GM23338 (cell line): ENCODE data around the gene HGFAC. TPM values are rescaled to one million over a fixed set of nuclear protein-coding genes. Genes with fewer than 3 reads are reported as not detected.

Experiments
- ATAC-seq: fragments of 200-7000 bp; cut with Tn5 transposase; 3 replicates; pipeline ENCODE4 v1.9.1; 2020
- DNase-seq: peaks from one replicate; pipeline ENCODE4 v3.0.0-alpha.2; 2015; ENCODE audit warnings: low spot score
- H2AFZ ChIP-seq: fragments of 200-600 bp; sonication (generic); 2 replicates; pipeline ENCODE4 v1.8.0; 2016; ENCODE audit warnings: antibody characterized with exemption, mild to moderate bottlenecking, moderate library complexity
- H3F3A ChIP-seq: fragments of 200-600 bp; sonication (generic); replicated peaks from 2 replicates; pipeline ENCODE4 v1.8.0; 2017; ENCODE audit warnings: antibody characterized with exemption, mixed run types, low read depth
- H3K27ac ChIP-seq: fragments of 200-600 bp; sonication (generic); 2 replicates; pipeline ENCODE4 v1.6.1; 2016; ENCODE audit warnings: low read depth
- H3K27me3 ChIP-seq: fragments of 200-600 bp; sonication (generic); 2 replicates; pipeline ENCODE4 v1.8.0; 2016; ENCODE audit warnings: mild to moderate bottlenecking, mixed run types, moderate library complexity; ENCODE audit not compliant: insufficient read depth
- H3K36me3 ChIP-seq: fragments of 200-600 bp; sonication (generic); 2 replicates; pipeline ENCODE4 v1.8.0; 2016; ENCODE audit warnings: mild to moderate bottlenecking; ENCODE audit not compliant: insufficient read depth
- H3K4me1 ChIP-seq: fragments of 200-600 bp; sonication (generic); 2 replicates; pipeline ENCODE4 v1.8.0; 2016; ENCODE audit warnings: mild to moderate bottlenecking, moderate library complexity; ENCODE audit not compliant: insufficient read depth
- H3K4me2 ChIP-seq: fragments of 200-600 bp; sonication (generic); 2 replicates; pipeline ENCODE4 v1.7.1; 2017; ENCODE audit warnings: mixed run types
- H3K4me3 ChIP-seq: fragments of 200-600 bp; sonication (generic); 2 replicates; pipeline ENCODE4 v1.6.1; 2016; ENCODE audit warnings: mixed run types
- H3K79me2 ChIP-seq: fragments of 200-600 bp; sonication (generic); replicated peaks from 2 replicates; pipeline ENCODE4 v1.8.0; 2017; ENCODE audit warnings: mild to moderate bottlenecking; ENCODE audit not compliant: insufficient read depth
- H3K9me2 ChIP-seq: fragments of 200-600 bp; sonication (generic); 2 replicates; pipeline ENCODE4 v1.8.0; 2017; ENCODE audit not compliant: insufficient read depth
- H4K20me1 ChIP-seq: fragments of 200-600 bp; sonication (generic); replicated peaks from 2 replicates; pipeline ENCODE4 v1.8.0; 2017; ENCODE audit warnings: mild to moderate bottlenecking; ENCODE audit not compliant: insufficient read depth
- H3K27ac Mint-ChIP-seq: 2 replicates; pipeline ENCODE4 v1.8.0; 2020; ENCODE audit warnings: inconsistent platforms, mild to moderate bottlenecking, moderate library complexity, mixed read lengths
- H3K27me3 Mint-ChIP-seq: 3 replicates; pipeline ENCODE4 v1.8.0; 2022; ENCODE audit warnings: low read depth, mild to moderate bottlenecking, moderate library complexity, mixed read lengths, inconsistent platforms; ENCODE audit not compliant: insufficient read depth, poor library complexity
- H3K36me3 Mint-ChIP-seq: 3 replicates; pipeline ENCODE4 v1.8.0; 2021; ENCODE audit warnings: low read depth, mild to moderate bottlenecking, inconsistent platforms, moderate library complexity, mixed read lengths
- H3K4me1 Mint-ChIP-seq: 3 replicates; pipeline ENCODE4 v1.8.0; 2020; ENCODE audit warnings: mild to moderate bottlenecking, inconsistent platforms, mixed read lengths
- H3K4me3 Mint-ChIP-seq: 3 replicates; pipeline ENCODE4 v1.8.0; 2021; ENCODE audit warnings: moderate library complexity, mild to moderate bottlenecking, inconsistent platforms, mixed read lengths
- H3K9me3 Mint-ChIP-seq: 3 replicates; pipeline ENCODE4 v1.8.0; 2020; ENCODE audit warnings: moderate library complexity, mild to moderate bottlenecking, inconsistent platforms, mixed read lengths
- ETS1 ChIP-seq: IDR thresholded peaks from 2 replicates; pipeline ENCODE4 v1.6.1; 2016; ENCODE audit warnings: antibody characterized with exemption
- EZH2phosphoT487 ChIP-seq: fragments of 200-600 bp; sonication (generic); IDR thresholded peaks from one replicate; pipeline ENCODE4 v1.8.1; 2018; ENCODE audit warnings: antibody characterized with exemption; ENCODE audit not compliant: unreplicated experiment
- STAT1 ChIP-seq: IDR thresholded peaks from one replicate; pipeline ENCODE4 v1.6.1; 2016; ENCODE audit warnings: antibody characterized with exemption; ENCODE audit not compliant: unreplicated experiment
- polyA plus RNA-seq: library from polyadenylated mRNA; unstranded; fragments of >200 nt; fragmentation: Nextera tagmentation; extraction: Ambion mirVana; gene quantifications from 2 replicates; pipeline ENCODE4 v1.2.1, GENCODE V29; 2016
- total RNA-seq: library from RNA; depleted of rRNA; stranded (reverse); fragments of >200 nt; shearing (Covaris generic); gene quantifications from 2 replicates; pipeline ENCODE4 v1.2.3, GENCODE V29; 2014
- TF ChIP-seq, protein P1 (sequence below): fragments of 250-450 bp; sonication (Bioruptor Pico); IDR thresholded peaks from 2 replicates; pipeline ENCODE4 v1.5.0; 2020; ENCODE audit warnings: mild to moderate bottlenecking, moderate library complexity
- TF ChIP-seq, protein P2 (sequence below): IDR thresholded peaks from one replicate; pipeline ENCODE4 v1.6.1; 2018; ENCODE audit warnings: antibody characterized with exemption; ENCODE audit not compliant: unreplicated experiment

The HGFAC gene
- total and polyA plus RNA-seq, 2 experiments from 2014 or later = 0.94 TPM; not detected in 1

DNA sequence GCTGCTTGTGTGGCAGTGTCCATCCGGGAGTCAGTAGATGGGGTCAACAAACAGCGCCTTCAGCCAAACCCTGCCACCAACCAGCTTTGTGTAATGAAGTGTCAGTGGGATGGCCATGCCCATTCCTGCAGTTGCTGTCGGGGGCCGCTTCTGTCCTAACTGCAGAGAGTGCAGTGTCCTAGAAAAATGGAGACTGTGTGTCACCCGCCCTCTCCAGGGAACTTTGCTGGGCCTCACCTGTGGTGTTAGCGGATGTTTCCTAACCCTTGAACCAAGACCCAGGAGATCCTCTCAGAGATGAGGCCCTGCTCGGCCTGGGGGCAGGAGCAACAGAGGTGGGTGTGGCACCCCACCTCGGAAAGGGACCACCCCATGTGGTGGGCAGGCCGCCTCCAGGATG is 35.3 kb upstream of the HGFAC start:
- H3K27me3 ChIP-seq = no peaks in the 10 kb centered on the region
- Mint-ChIP-seq H3K4me3 (no peak overlapping the region), H3K36me3 (peaks cover 13% of the 10 kb centered on the region), H3K27me3 (peaks cover 5% of the 10 kb centered on the region), H3K4me1 (peaks cover 8% of the 10 kb centered on the region; the same call in 2 of the 3 replicates), H3K9me3 (peaks cover 10% of the 10 kb centered on the region), H3K27ac (no peak overlapping the region)
- TF ChIP-seq, protein P1, sequence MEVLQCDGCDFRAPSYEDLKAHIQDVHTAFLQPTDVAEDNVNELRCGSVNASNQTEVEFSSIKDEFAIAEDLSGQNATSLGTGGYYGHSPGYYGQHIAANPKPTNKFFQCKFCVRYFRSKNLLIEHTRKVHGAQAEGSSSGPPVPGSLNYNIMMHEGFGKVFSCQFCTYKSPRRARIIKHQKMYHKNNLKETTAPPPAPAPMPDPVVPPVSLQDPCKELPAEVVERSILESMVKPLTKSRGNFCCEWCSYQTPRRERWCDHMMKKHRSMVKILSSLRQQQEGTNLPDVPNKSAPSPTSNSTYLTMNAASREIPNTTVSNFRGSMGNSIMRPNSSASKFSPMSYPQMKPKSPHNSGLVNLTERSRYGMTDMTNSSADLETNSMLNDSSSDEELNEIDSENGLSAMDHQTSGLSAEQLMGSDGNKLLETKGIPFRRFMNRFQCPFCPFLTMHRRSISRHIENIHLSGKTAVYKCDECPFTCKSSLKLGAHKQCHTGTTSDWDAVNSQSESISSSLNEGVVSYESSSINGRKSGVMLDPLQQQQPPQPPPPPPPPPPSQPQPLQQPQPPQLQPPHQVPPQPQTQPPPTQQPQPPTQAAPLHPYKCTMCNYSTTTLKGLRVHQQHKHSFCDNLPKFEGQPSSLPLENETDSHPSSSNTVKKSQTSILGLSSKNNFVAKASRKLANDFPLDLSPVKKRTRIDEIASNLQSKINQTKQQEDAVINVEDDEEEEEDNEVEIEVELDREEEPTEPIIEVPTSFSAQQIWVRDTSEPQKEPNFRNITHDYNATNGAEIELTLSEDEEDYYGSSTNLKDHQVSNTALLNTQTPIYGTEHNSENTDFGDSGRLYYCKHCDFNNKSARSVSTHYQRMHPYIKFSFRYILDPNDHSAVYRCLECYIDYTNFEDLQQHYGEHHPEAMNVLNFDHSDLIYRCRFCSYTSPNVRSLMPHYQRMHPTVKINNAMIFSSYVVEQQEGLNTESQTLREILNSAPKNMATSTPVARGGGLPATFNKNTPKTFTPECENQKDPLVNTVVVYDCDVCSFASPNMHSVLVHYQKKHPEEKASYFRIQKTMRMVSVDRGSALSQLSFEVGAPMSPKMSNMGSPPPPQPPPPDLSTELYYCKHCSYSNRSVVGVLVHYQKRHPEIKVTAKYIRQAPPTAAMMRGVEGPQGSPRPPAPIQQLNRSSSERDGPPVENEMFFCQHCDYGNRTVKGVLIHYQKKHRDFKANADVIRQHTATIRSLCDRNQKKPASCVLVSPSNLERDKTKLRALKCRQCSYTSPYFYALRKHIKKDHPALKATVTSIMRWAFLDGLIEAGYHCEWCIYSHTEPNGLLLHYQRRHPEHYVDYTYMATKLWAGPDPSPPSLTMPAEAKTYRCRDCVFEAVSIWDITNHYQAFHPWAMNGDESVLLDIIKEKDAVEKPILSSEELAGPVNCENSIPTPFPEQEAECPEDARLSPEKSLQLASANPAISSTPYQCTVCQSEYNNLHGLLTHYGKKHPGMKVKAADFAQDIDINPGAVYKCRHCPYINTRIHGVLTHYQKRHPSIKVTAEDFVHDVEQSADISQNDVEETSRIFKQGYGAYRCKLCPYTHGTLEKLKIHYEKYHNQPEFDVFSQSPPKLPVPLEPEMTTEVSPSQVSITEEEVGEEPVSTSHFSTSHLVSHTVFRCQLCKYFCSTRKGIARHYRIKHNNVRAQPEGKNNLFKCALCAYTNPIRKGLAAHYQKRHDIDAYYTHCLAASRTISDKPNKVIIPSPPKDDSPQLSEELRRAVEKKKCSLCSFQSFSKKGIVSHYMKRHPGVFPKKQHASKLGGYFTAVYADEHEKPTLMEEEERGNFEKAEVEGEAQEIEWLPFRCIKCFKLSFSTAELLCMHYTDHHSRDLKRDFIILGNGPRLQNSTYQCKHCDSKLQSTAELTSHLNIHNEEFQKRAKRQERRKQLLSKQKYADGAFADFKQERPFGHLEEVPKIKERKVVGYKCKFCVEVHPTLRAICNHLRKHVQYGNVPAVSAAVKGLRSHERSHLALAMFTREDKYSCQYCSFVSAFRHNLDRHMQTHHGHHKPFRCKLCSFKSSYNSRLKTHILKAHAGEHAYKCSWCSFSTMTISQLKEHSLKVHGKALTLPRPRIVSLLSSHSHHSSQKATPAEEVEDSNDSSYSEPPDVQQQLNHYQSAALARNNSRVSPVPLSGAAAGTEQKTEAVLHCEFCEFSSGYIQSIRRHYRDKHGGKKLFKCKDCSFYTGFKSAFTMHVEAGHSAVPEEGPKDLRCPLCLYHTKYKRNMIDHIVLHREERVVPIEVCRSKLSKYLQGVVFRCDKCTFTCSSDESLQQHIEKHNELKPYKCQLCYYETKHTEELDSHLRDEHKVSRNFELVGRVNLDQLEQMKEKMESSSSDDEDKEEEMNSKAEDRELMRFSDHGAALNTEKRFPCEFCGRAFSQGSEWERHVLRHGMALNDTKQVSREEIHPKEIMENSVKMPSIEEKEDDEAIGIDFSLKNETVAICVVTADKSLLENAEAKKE = no peak
- TF ChIP-seq EZH2phosphoT487 (no peak), STAT1 (no peak), ETS1 (no peak)
- TF ChIP-seq, protein P2, sequence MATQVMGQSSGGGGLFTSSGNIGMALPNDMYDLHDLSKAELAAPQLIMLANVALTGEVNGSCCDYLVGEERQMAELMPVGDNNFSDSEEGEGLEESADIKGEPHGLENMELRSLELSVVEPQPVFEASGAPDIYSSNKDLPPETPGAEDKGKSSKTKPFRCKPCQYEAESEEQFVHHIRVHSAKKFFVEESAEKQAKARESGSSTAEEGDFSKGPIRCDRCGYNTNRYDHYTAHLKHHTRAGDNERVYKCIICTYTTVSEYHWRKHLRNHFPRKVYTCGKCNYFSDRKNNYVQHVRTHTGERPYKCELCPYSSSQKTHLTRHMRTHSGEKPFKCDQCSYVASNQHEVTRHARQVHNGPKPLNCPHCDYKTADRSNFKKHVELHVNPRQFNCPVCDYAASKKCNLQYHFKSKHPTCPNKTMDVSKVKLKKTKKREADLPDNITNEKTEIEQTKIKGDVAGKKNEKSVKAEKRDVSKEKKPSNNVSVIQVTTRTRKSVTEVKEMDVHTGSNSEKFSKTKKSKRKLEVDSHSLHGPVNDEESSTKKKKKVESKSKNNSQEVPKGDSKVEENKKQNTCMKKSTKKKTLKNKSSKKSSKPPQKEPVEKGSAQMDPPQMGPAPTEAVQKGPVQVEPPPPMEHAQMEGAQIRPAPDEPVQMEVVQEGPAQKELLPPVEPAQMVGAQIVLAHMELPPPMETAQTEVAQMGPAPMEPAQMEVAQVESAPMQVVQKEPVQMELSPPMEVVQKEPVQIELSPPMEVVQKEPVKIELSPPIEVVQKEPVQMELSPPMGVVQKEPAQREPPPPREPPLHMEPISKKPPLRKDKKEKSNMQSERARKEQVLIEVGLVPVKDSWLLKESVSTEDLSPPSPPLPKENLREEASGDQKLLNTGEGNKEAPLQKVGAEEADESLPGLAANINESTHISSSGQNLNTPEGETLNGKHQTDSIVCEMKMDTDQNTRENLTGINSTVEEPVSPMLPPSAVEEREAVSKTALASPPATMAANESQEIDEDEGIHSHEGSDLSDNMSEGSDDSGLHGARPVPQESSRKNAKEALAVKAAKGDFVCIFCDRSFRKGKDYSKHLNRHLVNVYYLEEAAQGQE = no peak
- H3F3A ChIP-seq = no peaks in the 10 kb centered on the region
- H3K36me3 ChIP-seq = no peaks in the 10 kb centered on the region
- H3K4me1 ChIP-seq = no peaks in the 10 kb centered on the region
- ATAC-seq = no peak
- H3K4me3 ChIP-seq = no peak overlapping the region
- no peak overlapping the region for H3K27ac ChIP-seq
- no peak overlapping the region for H3K4me2 ChIP-seq
- H3K9me2 ChIP-seq = no peaks in the 10 kb centered on the region
- no peak overlapping the region for H2AFZ ChIP-seq
- H3K79me2 ChIP-seq = no peaks in the 10 kb centered on the region
- DNase-seq = no peak
- H4K20me1 ChIP-seq = no peaks in the 10 kb centered on the region
